ENCODE results near the gene EMILIN2. TPM values are rescaled to one million over a fixed set of nuclear protein-coding genes. Genes with fewer than 3 reads are reported as not detected.
A peak's percentile ranks its signal among the peaks of the same experiment; 100 is the strongest.

EMILIN2 gene
- total RNA-seq, 1 donor from 2014 or later: 26.8 TPM

- Histone ChIP-seq H3K36me3 (no peaks in the 10 kb centered on the region), H3K9me3 (no peaks in the 10 kb centered on the region), H3K4me3 (no peak overlapping the region), H3K27ac (peak overlapping the region; percentile 74), H3K27me3 (no peaks in the 10 kb centered on the region), H3K4me1 (peaks cover 46% of the 10 kb centered on the region)
- TF ChIP-seq POLR2A (IDR thresholded peaks at IDR 0.05) (no peak), POLR2AphosphoS5 (IDR thresholded peaks at IDR 0.05; ENCODE audit: insufficient read depth in 1 of 2, low read depth in 1 of 2) (no peak)
- TF ChIP-seq, protein P1, sequence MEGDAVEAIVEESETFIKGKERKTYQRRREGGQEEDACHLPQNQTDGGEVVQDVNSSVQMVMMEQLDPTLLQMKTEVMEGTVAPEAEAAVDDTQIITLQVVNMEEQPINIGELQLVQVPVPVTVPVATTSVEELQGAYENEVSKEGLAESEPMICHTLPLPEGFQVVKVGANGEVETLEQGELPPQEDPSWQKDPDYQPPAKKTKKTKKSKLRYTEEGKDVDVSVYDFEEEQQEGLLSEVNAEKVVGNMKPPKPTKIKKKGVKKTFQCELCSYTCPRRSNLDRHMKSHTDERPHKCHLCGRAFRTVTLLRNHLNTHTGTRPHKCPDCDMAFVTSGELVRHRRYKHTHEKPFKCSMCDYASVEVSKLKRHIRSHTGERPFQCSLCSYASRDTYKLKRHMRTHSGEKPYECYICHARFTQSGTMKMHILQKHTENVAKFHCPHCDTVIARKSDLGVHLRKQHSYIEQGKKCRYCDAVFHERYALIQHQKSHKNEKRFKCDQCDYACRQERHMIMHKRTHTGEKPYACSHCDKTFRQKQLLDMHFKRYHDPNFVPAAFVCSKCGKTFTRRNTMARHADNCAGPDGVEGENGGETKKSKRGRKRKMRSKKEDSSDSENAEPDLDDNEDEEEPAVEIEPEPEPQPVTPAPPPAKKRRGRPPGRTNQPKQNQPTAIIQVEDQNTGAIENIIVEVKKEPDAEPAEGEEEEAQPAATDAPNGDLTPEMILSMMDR (IDR thresholded peaks at IDR 0.05): no peak
- intact Hi-C loops (cut with DNase I): loop anchor here (10.0 kb wide), 1 partner anchor 136 kb away; no protein-coding TSS in a partner anchor
- no peak for DNase-seq (ENCODE audit: extremely low spot score in 2 of 2)
These were observed 54.0 kb downstream of the EMILIN2 start for GRCh38 chr18:2900684-2901422.

- TF ChIP-seq POLR2A (IDR thresholded peaks at IDR 0.05) (no peak), POLR2AphosphoS5 (IDR thresholded peaks at IDR 0.05; ENCODE audit: insufficient read depth in 1 of 2, low read depth in 1 of 2) (peak in 1 of 2 donors; percentile 46)
- TF ChIP-seq, protein P1 (IDR thresholded peaks at IDR 0.05): no peak
- peak overlapping the region; percentile 74 for H3K27ac ChIP-seq
- intact Hi-C loops (cut with DNase I): loop anchor here (10.0 kb wide), 1 partner anchor 137 kb away; no protein-coding TSS in a partner anchor
- no peak overlapping the region for H3K4me3 ChIP-seq
- H3K36me3 ChIP-seq: no peaks in the 10 kb centered on the region
- H3K9me3 ChIP-seq: no peaks in the 10 kb centered on the region
- H3K4me1 ChIP-seq: peaks cover 52% of the 10 kb centered on the region
- no peak for DNase-seq (ENCODE audit: extremely low spot score in 2 of 2)
- H3K27me3 ChIP-seq: no peaks in the 10 kb centered on the region
These were observed 54.7 kb downstream of the EMILIN2 start for GRCh38 chr18:2901423-2901985.

- H3K4me1 ChIP-seq: peaks cover 59% of the 10 kb centered on the region
- no peaks in the 10 kb centered on the region for H3K9me3 ChIP-seq
- peak overlapping the region; percentile 74 for H3K27ac ChIP-seq
- no peaks in the 10 kb centered on the region for H3K27me3 ChIP-seq
- no peak overlapping the region for H3K4me3 ChIP-seq
- DNase-seq (ENCODE audit: extremely low spot score in 2 of 2): no peak
- intact Hi-C loops (cut with DNase I): loop anchor here (10.0 kb wide), 1 partner anchor 138 kb away; no protein-coding TSS in a partner anchor
- H3K36me3 ChIP-seq: no peaks in the 10 kb centered on the region
- TF ChIP-seq POLR2AphosphoS5 (IDR thresholded peaks at IDR 0.05; ENCODE audit: insufficient read depth in 1 of 2, low read depth in 1 of 2): no peak
- no peak for TF ChIP-seq POLR2A (IDR thresholded peaks at IDR 0.05)
- TF ChIP-seq, protein P1 (IDR thresholded peaks at IDR 0.05): no peak
These were observed 55.5 kb downstream of the EMILIN2 start for GRCh38 chr18:2902327-2902726.

DNA sequence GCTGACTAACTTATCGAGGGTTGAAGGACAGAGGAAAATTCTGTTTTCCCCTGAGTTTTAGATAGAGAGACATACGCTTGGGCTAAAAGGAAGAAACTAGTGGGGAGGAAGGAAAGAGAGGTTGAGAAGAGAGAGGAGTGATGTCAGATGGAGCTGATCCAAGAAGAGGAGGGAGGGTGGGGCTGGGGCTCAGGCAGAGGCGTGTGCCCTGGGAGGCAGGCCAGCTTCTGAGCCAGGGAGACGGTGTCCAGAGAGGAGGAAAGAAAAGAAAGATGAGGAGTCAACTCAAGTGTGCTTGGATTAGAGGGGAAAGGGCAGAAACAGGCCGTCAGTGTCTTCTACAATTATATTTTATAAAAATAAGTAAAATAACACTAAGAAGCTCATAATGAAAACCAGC, 56.2 kb downstream of the EMILIN2 start:
- intact Hi-C loops (cut with DNase I): loop anchor here (10.0 kb wide), 1 partner anchor 138 kb away; no protein-coding TSS in a partner anchor
- no peaks in the 10 kb centered on the region for H3K9me3 ChIP-seq

GRCh38 chr18:2905854-2906703, 59.3 kb downstream of the EMILIN2 start:
- H3K36me3 ChIP-seq: peaks cover 0 to 8% of the 10 kb centered on the region in 2 donors
- H3K9me3 ChIP-seq: no peaks in the 10 kb centered on the region
- DNase-seq (ENCODE audit: extremely low spot score in 2 of 2): no peak
- intact Hi-C loops (cut with DNase I): loop anchor here (10.0 kb wide), 1 partner anchor 141 kb away; no protein-coding TSS in a partner anchor
- peaks cover 45% of the 10 kb centered on the region for H3K4me1 ChIP-seq
- no peaks in the 10 kb centered on the region for H3K27me3 ChIP-seq
- peak in 1 of 2 donors; percentile 73 for TF ChIP-seq POLR2AphosphoS5 (IDR thresholded peaks at IDR 0.05; ENCODE audit: insufficient read depth in 1 of 2, low read depth in 1 of 2)
- TF ChIP-seq, protein P1 (IDR thresholded peaks at IDR 0.05): no peak
- peak in 1 of 2 donors; percentile 12 for TF ChIP-seq POLR2A (IDR thresholded peaks at IDR 0.05)
- peak overlapping the region; percentile 55 to 70 for H3K4me3 ChIP-seq
- H3K27ac ChIP-seq: peak overlapping the region; percentile 91

More for the DNA sequence above, 56.2 kb downstream of the EMILIN2 start:
- Histone ChIP-seq H3K27ac (peak overlapping the region; percentile 74), H3K4me1 (peaks cover 61% of the 10 kb centered on the region), H3K4me3 (no peak overlapping the region), H3K36me3 (no peaks in the 10 kb centered on the region), H3K27me3 (no peaks in the 10 kb centered on the region)
- TF ChIP-seq POLR2AphosphoS5 (IDR thresholded peaks at IDR 0.05; ENCODE audit: insufficient read depth in 1 of 2, low read depth in 1 of 2) (peak in 1 of 2 donors; percentile 40), POLR2A (IDR thresholded peaks at IDR 0.05) (no peak)
- DNase-seq (ENCODE audit: extremely low spot score in 2 of 2): no peak
